ENCODE results near the gene FGFR2. TPM values are rescaled to one million over a fixed set of nuclear protein-coding genes. Genes with fewer than 3 reads are reported as not detected.
A peak's percentile ranks its signal among the peaks of the same experiment; 100 is the strongest.

FGFR2 gene
- total RNA-seq, 6 donors from 2014 or later: 36.7 to 83.7 (median 64.1) TPM

DNA sequence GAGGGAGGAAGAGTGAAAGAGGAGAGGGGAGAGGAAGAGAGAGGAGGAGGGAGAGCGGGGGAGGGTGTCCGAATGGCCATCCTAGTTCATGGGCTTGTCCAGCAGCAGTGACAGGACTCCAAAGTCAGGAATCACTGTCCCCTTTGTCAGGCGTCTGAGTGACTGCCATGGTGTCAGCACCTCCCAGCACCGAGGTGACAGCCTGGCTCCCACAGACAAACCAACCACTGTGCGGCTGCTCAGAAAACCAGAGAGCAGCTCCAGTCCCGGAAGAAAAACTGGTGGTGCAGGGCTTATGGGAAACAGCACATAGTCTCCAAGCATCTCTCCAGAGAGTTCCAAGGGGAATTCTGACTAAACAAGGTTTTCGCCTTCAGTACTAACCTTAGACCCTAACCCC is 18.9 kb upstream of the FGFR2 start:
- no peaks in the 10 kb centered on the region for H3K36me3 ChIP-seq
- no peaks in the 10 kb centered on the region for H3K27me3 ChIP-seq
- DNase-seq (no peak), ATAC-seq (ENCODE audit: low FRiP score in 2 of 2) (no peak)
- H3K4me3 ChIP-seq: no peak overlapping the region
- TF ChIP-seq POLR2A (IDR thresholded peaks at IDR 0.05): no peak
- TF ChIP-seq, protein P1, sequence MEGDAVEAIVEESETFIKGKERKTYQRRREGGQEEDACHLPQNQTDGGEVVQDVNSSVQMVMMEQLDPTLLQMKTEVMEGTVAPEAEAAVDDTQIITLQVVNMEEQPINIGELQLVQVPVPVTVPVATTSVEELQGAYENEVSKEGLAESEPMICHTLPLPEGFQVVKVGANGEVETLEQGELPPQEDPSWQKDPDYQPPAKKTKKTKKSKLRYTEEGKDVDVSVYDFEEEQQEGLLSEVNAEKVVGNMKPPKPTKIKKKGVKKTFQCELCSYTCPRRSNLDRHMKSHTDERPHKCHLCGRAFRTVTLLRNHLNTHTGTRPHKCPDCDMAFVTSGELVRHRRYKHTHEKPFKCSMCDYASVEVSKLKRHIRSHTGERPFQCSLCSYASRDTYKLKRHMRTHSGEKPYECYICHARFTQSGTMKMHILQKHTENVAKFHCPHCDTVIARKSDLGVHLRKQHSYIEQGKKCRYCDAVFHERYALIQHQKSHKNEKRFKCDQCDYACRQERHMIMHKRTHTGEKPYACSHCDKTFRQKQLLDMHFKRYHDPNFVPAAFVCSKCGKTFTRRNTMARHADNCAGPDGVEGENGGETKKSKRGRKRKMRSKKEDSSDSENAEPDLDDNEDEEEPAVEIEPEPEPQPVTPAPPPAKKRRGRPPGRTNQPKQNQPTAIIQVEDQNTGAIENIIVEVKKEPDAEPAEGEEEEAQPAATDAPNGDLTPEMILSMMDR (IDR thresholded peaks at IDR 0.05): no peak
- no peak for TF ChIP-seq POLR2AphosphoS5 (IDR thresholded peaks at IDR 0.05)
- no peak for TF ChIP-seq EP300 (IDR thresholded peaks at IDR 0.05)
- 75 to 78% methylated on average over 4 to 7 of the region's 7 CpGs for WGBS, 2 donors
- H3K27ac ChIP-seq: no peak overlapping the region
- H3K4me1 ChIP-seq: no peaks in the 10 kb centered on the region
- peaks cover 0 to 12% (median 6%) of the 10 kb centered on the region in 4 donors for H3K9me3 ChIP-seq

DNA sequence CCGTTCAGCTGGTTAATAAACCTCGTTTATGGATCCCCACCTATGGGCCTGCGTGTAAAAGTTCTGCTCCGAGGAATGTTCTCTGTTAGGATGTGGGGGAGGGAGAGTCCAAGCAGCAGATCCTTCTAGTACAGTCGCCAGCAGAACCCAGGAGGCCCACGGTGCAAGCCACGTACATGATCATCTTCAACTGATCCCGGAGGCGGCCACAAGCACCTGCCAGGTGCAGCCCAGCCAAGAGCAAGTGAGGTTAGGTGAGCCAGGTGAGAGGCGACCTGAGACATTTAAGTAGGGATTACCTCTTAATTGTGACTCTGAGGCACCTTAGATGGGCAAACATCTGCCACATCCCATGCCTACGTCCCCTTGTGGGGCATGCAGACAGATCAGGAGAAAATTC is 18.0 kb upstream of the FGFR2 start:
- no peak overlapping the region for H3K27ac ChIP-seq
- no peaks in the 10 kb centered on the region for H3K36me3 ChIP-seq
- no peak for ATAC-seq (ENCODE audit: low FRiP score in 2 of 2)
- WGBS, 2 donors: 73 to 86% methylated on average over 10 to 11 of the region's 11 CpGs
- TF ChIP-seq POLR2AphosphoS5 (IDR thresholded peaks at IDR 0.05) (no peak), EP300 (IDR thresholded peaks at IDR 0.05) (no peak), POLR2A (IDR thresholded peaks at IDR 0.05) (no peak)
- TF ChIP-seq, protein P1 (IDR thresholded peaks at IDR 0.05): no peak
- H3K27me3 ChIP-seq: no peaks in the 10 kb centered on the region
- no peak for DNase-seq
- H3K4me3 ChIP-seq: no peak overlapping the region
- H3K9me3 ChIP-seq: peaks cover 0 to 12% (median 6%) of the 10 kb centered on the region in 4 donors
- H3K4me1 ChIP-seq: no peaks in the 10 kb centered on the region

- no peak for DNase-seq
- Histone ChIP-seq H3K36me3 (no peaks in the 10 kb centered on the region), H3K4me1 (no peaks in the 10 kb centered on the region), H3K4me3 (no peak overlapping the region), H3K27ac (no peak overlapping the region), H3K9me3 (peaks cover 0 to 12% (median 6%) of the 10 kb centered on the region in 4 donors), H3K27me3 (no peaks in the 10 kb centered on the region)
- no peak for TF ChIP-seq EP300 (IDR thresholded peaks at IDR 0.05)
- no peak for TF ChIP-seq POLR2A (IDR thresholded peaks at IDR 0.05)
- TF ChIP-seq, protein P1 (IDR thresholded peaks at IDR 0.05): no peak
- no peak for TF ChIP-seq POLR2AphosphoS5 (IDR thresholded peaks at IDR 0.05)
- WGBS, 2 donors: 59 to 80% methylated on average over 7 of the region's 7 CpGs
- ATAC-seq (ENCODE audit: low FRiP score in 2 of 2): no peak
Observed at GRCh38 chr10:121615836-121616235, 17.6 kb upstream of the FGFR2 start.

- ATAC-seq (ENCODE audit: low FRiP score in 2 of 2): no peak
- Histone ChIP-seq H3K4me1 (no peaks in the 10 kb centered on the region), H3K9me3 (peaks cover 0 to 12% (median 6%) of the 10 kb centered on the region in 4 donors), H3K36me3 (no peaks in the 10 kb centered on the region), H3K27ac (no peak overlapping the region), H3K27me3 (no peaks in the 10 kb centered on the region), H3K4me3 (no peak overlapping the region)
- TF ChIP-seq POLR2AphosphoS5 (IDR thresholded peaks at IDR 0.05): peak in 1 of 2 donors; percentile 31
- TF ChIP-seq EP300 (IDR thresholded peaks at IDR 0.05): no peak
- WGBS, 2 donors: 59 to 74% methylated on average over 12 of the region's 12 CpGs
- no peak for DNase-seq
Observed at GRCh38 chr10:121615435-121615793, 17.2 kb upstream of the FGFR2 start.

DNA sequence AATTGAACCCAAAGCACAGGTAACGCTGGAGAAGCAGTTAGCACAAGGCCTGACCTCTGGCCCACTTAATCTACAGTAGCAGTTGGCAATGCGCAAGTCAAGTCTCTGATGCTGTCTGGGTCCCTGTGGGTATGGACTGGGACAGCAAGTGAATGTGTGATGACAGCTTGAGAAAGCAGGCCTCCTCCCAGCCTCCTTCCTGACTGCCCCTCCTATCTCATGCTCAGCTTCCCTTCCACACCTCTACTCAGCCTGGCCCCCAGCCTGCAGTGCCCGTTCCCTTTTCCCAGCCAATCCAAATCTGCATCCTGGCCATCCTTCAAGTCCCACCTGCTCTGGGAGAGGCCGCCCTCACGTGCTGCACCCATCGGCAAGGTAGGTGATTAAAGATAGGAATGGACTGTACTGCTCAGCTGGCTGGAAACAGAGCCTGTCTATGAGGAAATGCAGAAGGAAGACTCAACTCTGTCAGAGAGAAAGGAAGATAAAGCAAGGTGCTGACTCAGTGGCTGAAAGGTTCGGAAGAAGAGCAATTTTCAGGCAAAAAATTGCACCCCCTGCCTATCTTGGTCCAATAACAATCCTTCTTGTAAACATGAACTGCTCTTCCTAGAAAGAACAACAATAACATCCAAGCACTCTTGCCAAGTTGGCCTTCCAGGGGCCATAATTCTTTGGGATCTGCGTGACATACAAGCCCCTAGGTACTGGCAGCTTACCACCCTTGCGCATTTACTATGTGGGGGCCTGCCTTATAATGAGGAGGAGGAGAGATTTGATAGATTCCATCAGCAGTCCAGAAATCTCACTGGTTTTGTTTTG is 16.6 kb upstream of the FGFR2 start:
- ATAC-seq (ENCODE audit: low FRiP score in 2 of 2) (no peak), DNase-seq (no peak)
- TF ChIP-seq, protein P1 (IDR thresholded peaks at IDR 0.05): no peak
- TF ChIP-seq EP300 (IDR thresholded peaks at IDR 0.05): no peak
- TF ChIP-seq POLR2AphosphoS5 (IDR thresholded peaks at IDR 0.05): no peak
- no peak for TF ChIP-seq POLR2A (IDR thresholded peaks at IDR 0.05)
- Histone ChIP-seq H3K4me1 (no peaks in the 10 kb centered on the region), H3K9me3 (peaks cover 0 to 12% (median 6%) of the 10 kb centered on the region in 4 donors), H3K27ac (no peak overlapping the region), H3K27me3 (no peaks in the 10 kb centered on the region), H3K36me3 (no peaks in the 10 kb centered on the region), H3K4me3 (no peak overlapping the region)
- 80 to 92% methylated on average over 9 of the region's 9 CpGs for WGBS, 2 donors
